Transverse colon (tissue), 4 donors: ENCODE data around the gene POLD4.

Source experiments
- POLR2A ChIP-seq: fragments of 450-650 bp; IDR thresholded peaks from one replicate; pipeline ENCODE4 v1.6.1; 2016; ENCODE audit warnings: antibody characterized with exemption, mild to moderate bottlenecking, moderate library complexity
- POLR2AphosphoS5 ChIP-seq, 3 donors: sonication (generic); formaldehyde crosslinking; IDR thresholded peaks; one replicate each; pipeline ENCODE4 v1.6.1; 2016; ENCODE audit warnings: antibody characterized with exemption in 3 of 3
- TF ChIP-seq, protein P1 (sequence below), 5 experiments: fragments of 200-600 bp in 3 of 5; fragments of 450-650 bp in 2 of 5; sonication (generic) in 3 of 5; IDR thresholded peaks; 1 replicate in 2 of 5; 2 replicates in 3 of 5; pipeline ENCODE4 v1.5.1; 2016 to 2017; ENCODE audit warnings: antibody characterized with exemption in 5 of 5, inconsistent platforms in 3 of 5, mild to moderate bottlenecking in 2 of 5, moderate library complexity in 1 of 5

DNA sequence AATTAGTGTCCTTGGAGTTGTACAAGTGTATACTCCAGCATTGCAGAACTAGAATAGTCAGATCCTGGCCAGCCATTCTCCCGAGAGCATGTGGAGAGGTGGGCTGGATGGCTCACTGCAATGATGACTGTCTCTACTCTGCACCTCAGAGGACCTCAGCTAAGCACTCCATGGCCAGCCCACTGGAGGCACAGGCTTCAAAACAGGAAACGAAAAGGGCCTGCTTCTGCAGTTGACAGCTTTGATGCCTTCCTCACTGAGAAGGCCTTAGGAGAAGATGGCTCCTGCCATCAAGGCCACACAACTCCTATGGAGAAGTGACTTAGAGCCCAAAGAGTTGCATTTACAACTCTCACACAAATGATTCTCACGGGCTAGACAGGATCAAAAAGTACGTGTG is 9.1 kb downstream of the POLD4 start:
- TF ChIP-seq, protein P1, sequence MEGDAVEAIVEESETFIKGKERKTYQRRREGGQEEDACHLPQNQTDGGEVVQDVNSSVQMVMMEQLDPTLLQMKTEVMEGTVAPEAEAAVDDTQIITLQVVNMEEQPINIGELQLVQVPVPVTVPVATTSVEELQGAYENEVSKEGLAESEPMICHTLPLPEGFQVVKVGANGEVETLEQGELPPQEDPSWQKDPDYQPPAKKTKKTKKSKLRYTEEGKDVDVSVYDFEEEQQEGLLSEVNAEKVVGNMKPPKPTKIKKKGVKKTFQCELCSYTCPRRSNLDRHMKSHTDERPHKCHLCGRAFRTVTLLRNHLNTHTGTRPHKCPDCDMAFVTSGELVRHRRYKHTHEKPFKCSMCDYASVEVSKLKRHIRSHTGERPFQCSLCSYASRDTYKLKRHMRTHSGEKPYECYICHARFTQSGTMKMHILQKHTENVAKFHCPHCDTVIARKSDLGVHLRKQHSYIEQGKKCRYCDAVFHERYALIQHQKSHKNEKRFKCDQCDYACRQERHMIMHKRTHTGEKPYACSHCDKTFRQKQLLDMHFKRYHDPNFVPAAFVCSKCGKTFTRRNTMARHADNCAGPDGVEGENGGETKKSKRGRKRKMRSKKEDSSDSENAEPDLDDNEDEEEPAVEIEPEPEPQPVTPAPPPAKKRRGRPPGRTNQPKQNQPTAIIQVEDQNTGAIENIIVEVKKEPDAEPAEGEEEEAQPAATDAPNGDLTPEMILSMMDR (IDR thresholded peaks at IDR 0.05), result no peak
- TF ChIP-seq POLR2A (no peak), POLR2AphosphoS5 (IDR thresholded peaks at IDR 0.05) (no peak)
